Vagina (tissue), 2 donors: ENCODE results near the gene CTSE. TPM values are rescaled to one million over a fixed set of nuclear protein-coding genes. Genes with fewer than 3 reads are reported as not detected.

ENCODE experiments used
- DNase-seq, 2 donors: peaks; one replicate each; pipeline ENCODE4 v3.0.0-alpha.2; 2017; ENCODE audit errors: extremely low spot score in 2 of 2
- H3K27ac ChIP-seq: fragments of 200-600 bp; sonication (generic); one replicate; pipeline ENCODE4 v1.5.1; 2019
- H3K27me3 ChIP-seq: fragments of 200-600 bp; sonication (generic); one replicate; pipeline ENCODE4 v1.5.1; 2019
- H3K36me3 ChIP-seq, 2 donors: fragments of 200-600 bp; sonication (generic); one replicate each; pipeline ENCODE4 v1.5.1; 2017 to 2019
- H3K4me1 ChIP-seq: fragments of 200-600 bp; sonication (generic); one replicate; pipeline ENCODE4 v1.5.1; 2019
- H3K4me3 ChIP-seq, 2 donors: fragments of 200-600 bp; sonication (generic); 1 replicate in 1 of 2; 2 replicates in 1 of 2; pipeline ENCODE4 v1.5.1; 2016 to 2019
- H3K9me3 ChIP-seq: fragments of 200-600 bp; sonication (generic); one replicate; pipeline ENCODE4 v1.5.1; 2019
- CTCF ChIP-seq, 3 experiments: fragments of 450-650 bp in 2 of 3; fragments of 200-600 bp in 1 of 3; sonication (generic) in 1 of 3; IDR thresholded peaks; one replicate each; pipeline ENCODE4 v1.5.1; 2017 to 2019; ENCODE audit warnings: antibody characterized with exemption in 3 of 3, mild to moderate bottlenecking in 2 of 3, moderate library complexity in 2 of 3
- POLR2A ChIP-seq, 2 donors: fragments of 450-650 bp; IDR thresholded peaks; one replicate each; pipeline ENCODE4 v1.6.1; 2017; ENCODE audit warnings: antibody characterized with exemption in 2 of 2, mild to moderate bottlenecking in 2 of 2, moderate library complexity in 2 of 2
- POLR2AphosphoS5 ChIP-seq, 2 donors: sonication (generic); formaldehyde crosslinking; IDR thresholded peaks; one replicate each; pipeline ENCODE4 v1.9.0; 2017; ENCODE audit warnings: antibody characterized with exemption in 2 of 2, mild to moderate bottlenecking in 2 of 2, low read depth in 1 of 2; ENCODE audit not compliant: insufficient read depth in 1 of 2
- intact Hi-C: fragments of 100-400 bp; cut with DNase I; formaldehyde crosslinking; loops from one replicate; pipeline ENCODE4 v1.15.1; 2023
- total RNA-seq: library from RNA; depleted of rRNA; stranded (reverse); fragments of >200 nt; gene quantifications from one replicate; pipeline ENCODE4 v1.2.3, GENCODE V29; 2016

CTSE gene
- total RNA-seq, 1 donor from 2014 or later, result not detected

GRCh38 chr1:206012086-206012859 lies 11.4 kb downstream of the CTSE start:
- Histone ChIP-seq H3K4me3 (no peak overlapping the region), H3K27me3 (no peaks in the 10 kb centered on the region), H3K4me1 (no peaks in the 10 kb centered on the region), H3K27ac (no peak overlapping the region), H3K36me3 (no peaks in the 10 kb centered on the region), H3K9me3 (no peaks in the 10 kb centered on the region)
- DNase-seq, result no peak
- intact Hi-C loops, result no loop called here
- TF ChIP-seq CTCF (IDR thresholded peaks at IDR 0.05) (no peak), POLR2A (IDR thresholded peaks at IDR 0.05) (no peak)

GRCh38 chr1:206011057-206011456 lies 12.6 kb downstream of the CTSE start:
- TF ChIP-seq POLR2A (IDR thresholded peaks at IDR 0.05) (no peak), POLR2AphosphoS5 (IDR thresholded peaks at IDR 0.05; ENCODE audit: insufficient read depth in 1 of 2, low read depth in 1 of 2) (no peak), CTCF (IDR thresholded peaks at IDR 0.05) (no peak)
- Histone ChIP-seq H3K4me3 (no peak overlapping the region), H3K36me3 (no peaks in the 10 kb centered on the region), H3K27ac (no peak overlapping the region), H3K27me3 (no peaks in the 10 kb centered on the region), H3K4me1 (no peaks in the 10 kb centered on the region), H3K9me3 (no peaks in the 10 kb centered on the region)
- DNase-seq, result no peak
- intact Hi-C loops, result no loop called here

- Histone ChIP-seq H3K27ac (no peak overlapping the region), H3K9me3 (no peaks in the 10 kb centered on the region), H3K4me1 (no peaks in the 10 kb centered on the region), H3K36me3 (no peaks in the 10 kb centered on the region), H3K27me3 (no peaks in the 10 kb centered on the region), H3K4me3 (no peak overlapping the region)
- DNase-seq, result no peak
- TF ChIP-seq CTCF (IDR thresholded peaks at IDR 0.05) (no peak), POLR2AphosphoS5 (IDR thresholded peaks at IDR 0.05; ENCODE audit: insufficient read depth in 1 of 2, low read depth in 1 of 2) (no peak), POLR2A (IDR thresholded peaks at IDR 0.05) (no peak)
- intact Hi-C loops, result no loop called here
Measured at GRCh38 chr1:206010060-206010459, 13.6 kb downstream of the CTSE start.

- H3K4me3 ChIP-seq, result no peak overlapping the region
- no peak for DNase-seq
- H3K27ac ChIP-seq, result no peak overlapping the region
- intact Hi-C loops, result no loop called here
- H3K36me3 ChIP-seq, result no peaks in the 10 kb centered on the region
- H3K27me3 ChIP-seq, result no peaks in the 10 kb centered on the region
- H3K9me3 ChIP-seq, result no peaks in the 10 kb centered on the region
- TF ChIP-seq CTCF (IDR thresholded peaks at IDR 0.05) (no peak), POLR2AphosphoS5 (IDR thresholded peaks at IDR 0.05; ENCODE audit: insufficient read depth in 1 of 2, low read depth in 1 of 2) (no peak), POLR2A (IDR thresholded peaks at IDR 0.05) (no peak)
- H3K4me1 ChIP-seq, result peaks cover 27% of the 10 kb centered on the region
Measured at GRCh38 chr1:206006946-206007345, 16.7 kb downstream of the CTSE start.

GRCh38 chr1:206005778-206006180 lies 17.9 kb downstream of the CTSE start:
- Histone ChIP-seq H3K9me3 (no peaks in the 10 kb centered on the region), H3K4me3 (no peak overlapping the region), H3K36me3 (no peaks in the 10 kb centered on the region), H3K27me3 (no peaks in the 10 kb centered on the region), H3K27ac (no peak overlapping the region), H3K4me1 (peaks cover 36% of the 10 kb centered on the region)
- no peak for DNase-seq
- intact Hi-C loops, result no loop called here
- TF ChIP-seq POLR2AphosphoS5 (IDR thresholded peaks at IDR 0.05; ENCODE audit: insufficient read depth in 1 of 2, low read depth in 1 of 2), result no peak
- no peak for TF ChIP-seq CTCF (IDR thresholded peaks at IDR 0.05)
- TF ChIP-seq POLR2A (IDR thresholded peaks at IDR 0.05), result no peak
